IPS-18c (cell line): ENCODE measurements around the gene SLC38A10.

Source experiments
- H3K4me3 ChIP-seq: 2 replicates; pipeline ENCODE4 v1.7.0; 2013; ENCODE audit warnings: low read depth, mild to moderate bottlenecking, low read length, moderate library complexity; ENCODE audit not compliant: insufficient read depth
- H3K9me3 ChIP-seq: one replicate; pipeline ENCODE4 v1.6.1; 2013; ENCODE audit warnings: mild to moderate bottlenecking, low read length, moderate library complexity; ENCODE audit not compliant: control insufficient read depth, insufficient read depth

The SLC38A10 gene

GRCh38 chr17:81332914-81333528 is 37.9 kb upstream of the SLC38A10 start:
- no peaks in the 10 kb centered on the region for H3K9me3 ChIP-seq
- H3K4me3 ChIP-seq = no peak overlapping the region

GRCh38 chr17:81332118-81332834 is 37.2 kb upstream of the SLC38A10 start:
- Histone ChIP-seq H3K9me3 (no peaks in the 10 kb centered on the region), H3K4me3 (no peak overlapping the region)

GRCh38 chr17:81331527-81332043 is 36.5 kb upstream of the SLC38A10 start:
- Histone ChIP-seq H3K9me3 (no peaks in the 10 kb centered on the region), H3K4me3 (no peak overlapping the region; the same call in 1 of the 2 replicates)

GRCh38 chr17:81330884-81331245 is 35.8 kb upstream of the SLC38A10 start:
- H3K9me3 ChIP-seq = no peaks in the 10 kb centered on the region

GRCh38 chr17:81329927-81330883 is 35.1 kb upstream of the SLC38A10 start:
- no peak overlapping the region for H3K4me3 ChIP-seq
- no peaks in the 10 kb centered on the region for H3K9me3 ChIP-seq

More at GRCh38 chr17:81330884-81331245, 35.8 kb upstream of the SLC38A10 start:
- no peak overlapping the region for H3K4me3 ChIP-seq

- Histone ChIP-seq H3K9me3 (no peaks in the 10 kb centered on the region), H3K4me3 (0 out of 2 replicates have a peak overlapping the region, but pooled peaks have one; percentile 15)
Measured at GRCh38 chr17:81328978-81329926, 34.1 kb upstream of the SLC38A10 start.

GRCh38 chr17:81328489-81328888 is 33.4 kb upstream of the SLC38A10 start:
- Histone ChIP-seq H3K9me3 (no peaks in the 10 kb centered on the region), H3K4me3 (no peak overlapping the region)

GRCh38 chr17:81325714-81326358 is 30.7 kb upstream of the SLC38A10 start:
- no peak overlapping the region for H3K4me3 ChIP-seq
- no peaks in the 10 kb centered on the region for H3K9me3 ChIP-seq

GRCh38 chr17:81324851-81325713 is 30.0 kb upstream of the SLC38A10 start:
- Histone ChIP-seq H3K9me3 (no peaks in the 10 kb centered on the region), H3K4me3 (no peak overlapping the region)

GRCh38 chr17:81324177-81324850 is 29.2 kb upstream of the SLC38A10 start:
- no peak overlapping the region for H3K4me3 ChIP-seq

GRCh38 chr17:81323411-81323868 is 28.3 kb upstream of the SLC38A10 start:
- H3K9me3 ChIP-seq = no peaks in the 10 kb centered on the region
- no peak overlapping the region for H3K4me3 ChIP-seq

More at GRCh38 chr17:81324177-81324850, 29.2 kb upstream of the SLC38A10 start:
- H3K9me3 ChIP-seq = no peaks in the 10 kb centered on the region

- no peaks in the 10 kb centered on the region for H3K9me3 ChIP-seq
- no peak overlapping the region for H3K4me3 ChIP-seq
Measured at GRCh38 chr17:81323083-81323369, 27.9 kb upstream of the SLC38A10 start.

GRCh38 chr17:81322271-81323082 is 27.4 kb upstream of the SLC38A10 start:
- H3K9me3 ChIP-seq = no peaks in the 10 kb centered on the region

GRCh38 chr17:81317961-81318605 is 23.0 kb upstream of the SLC38A10 start:
- no peak overlapping the region for H3K4me3 ChIP-seq

More at GRCh38 chr17:81322271-81323082, 27.4 kb upstream of the SLC38A10 start:
- H3K4me3 ChIP-seq = no peak overlapping the region

More at GRCh38 chr17:81317961-81318605, 23.0 kb upstream of the SLC38A10 start:
- H3K9me3 ChIP-seq = no peaks in the 10 kb centered on the region
